Liver (tissue), 2 donors: ENCODE results near the gene ANKRD6.

Source experiments
- CTCF ChIP-seq: fragments of 150-350 bp; IDR thresholded peaks from 2 replicates; pipeline ENCODE4 v1.5.1; 2017; ENCODE audit warnings: improper control_type of control experiment, low read depth, low read length; ENCODE audit not compliant: missing input control
- MAX ChIP-seq: IDR thresholded peaks from 2 replicates; pipeline ENCODE4 v1.6.1; 2016; ENCODE audit warnings: antibody characterized with exemption
- donor health status: healthy.

- TF ChIP-seq CTCF (no peak), MAX (no peak)
Observed at GRCh38 chr6:89479897-89480296, 46.9 kb downstream of the ANKRD6 start.
